NCI-H187 (cell line): ENCODE measurements around the gene MOB3A.
A peak's percentile ranks its signal among the peaks of the same experiment; 100 is the strongest.

ENCODE experiments used
- DNase-seq, 2 experiments: peaks; one replicate each; lab custom pipeline; 2025; lab: John Stamatoyannopoulos, UW

Gene MOB3A

DNA sequence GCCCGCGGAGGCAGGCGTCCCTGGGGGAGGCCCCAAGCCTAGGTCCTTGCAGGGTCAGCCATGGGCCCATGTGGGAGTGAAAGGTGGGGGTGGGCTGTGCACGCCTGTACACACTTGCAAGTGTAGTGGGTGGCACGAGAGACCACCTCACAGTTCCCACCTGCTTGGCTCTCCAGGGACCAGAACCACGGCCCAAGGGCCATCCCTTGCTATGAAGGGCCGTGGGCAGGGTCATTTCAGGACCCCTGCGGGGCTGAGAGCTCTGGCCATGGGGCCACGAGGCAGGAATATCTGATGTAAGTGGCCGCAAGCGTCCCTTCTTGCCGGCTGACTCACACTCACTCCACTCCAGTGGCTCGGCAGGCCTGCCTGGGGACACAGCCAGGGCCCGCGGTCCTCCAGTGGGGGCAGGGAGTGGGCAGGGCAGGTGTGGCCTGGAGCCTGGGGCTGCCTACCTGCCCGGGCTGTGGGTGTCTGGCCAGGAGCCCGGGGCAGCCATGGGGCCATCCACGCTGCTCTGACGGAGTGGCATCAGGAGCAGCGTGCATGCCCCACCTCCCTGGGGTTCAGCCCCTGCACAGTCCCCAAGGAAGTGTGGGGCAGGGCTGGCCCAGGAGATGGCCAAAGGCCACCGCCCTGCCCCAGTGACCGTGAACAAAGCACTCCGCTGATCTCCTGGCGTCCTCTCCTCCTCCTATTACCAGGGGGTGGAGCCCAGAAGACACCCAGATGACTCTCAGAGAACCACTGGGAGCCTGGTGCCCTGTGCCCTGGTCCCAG lies 36.5 kb downstream of the MOB3A start:
- no peak for DNase-seq

DNA sequence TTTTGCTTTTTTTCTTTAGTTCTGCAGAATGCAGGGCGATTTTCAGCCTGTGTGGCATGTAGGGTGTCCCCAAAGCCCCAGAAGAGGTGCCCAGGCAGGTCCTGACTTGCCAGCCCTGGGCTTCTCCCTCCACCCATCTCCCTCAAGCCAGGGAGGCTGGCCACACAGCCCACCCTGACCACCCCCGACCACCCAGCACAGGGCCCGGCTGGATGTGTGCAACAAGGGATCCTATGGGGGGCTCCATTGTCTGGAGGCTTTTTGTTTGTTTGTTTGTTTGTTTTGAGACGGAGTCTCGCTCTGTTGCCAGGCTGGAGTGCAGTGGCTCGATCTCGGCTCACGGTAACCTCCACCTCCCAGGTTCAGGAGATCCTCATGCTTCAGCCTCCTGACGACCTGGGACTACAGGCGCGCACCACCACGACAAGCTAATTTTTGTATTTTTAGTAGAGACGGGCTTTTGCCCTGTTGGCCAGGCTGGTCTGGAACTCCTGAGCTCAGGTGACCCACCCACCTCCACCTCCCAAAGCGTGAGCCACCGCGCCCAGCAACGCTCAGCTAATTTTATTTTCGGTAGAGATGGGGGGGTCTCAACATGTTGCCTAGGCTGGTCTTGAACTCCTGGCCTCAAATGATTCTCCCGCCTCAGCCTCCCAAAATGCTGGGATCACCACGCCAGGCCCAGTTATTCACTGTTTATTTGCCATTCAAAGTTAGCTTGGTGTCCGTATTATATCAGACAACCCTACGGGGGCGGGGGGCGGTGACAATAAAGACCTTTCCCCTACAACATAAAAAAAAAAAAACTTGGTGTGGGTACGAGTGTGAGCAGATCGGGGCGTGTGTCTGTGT lies 37.3 kb downstream of the MOB3A start:
- no peak for DNase-seq

DNA sequence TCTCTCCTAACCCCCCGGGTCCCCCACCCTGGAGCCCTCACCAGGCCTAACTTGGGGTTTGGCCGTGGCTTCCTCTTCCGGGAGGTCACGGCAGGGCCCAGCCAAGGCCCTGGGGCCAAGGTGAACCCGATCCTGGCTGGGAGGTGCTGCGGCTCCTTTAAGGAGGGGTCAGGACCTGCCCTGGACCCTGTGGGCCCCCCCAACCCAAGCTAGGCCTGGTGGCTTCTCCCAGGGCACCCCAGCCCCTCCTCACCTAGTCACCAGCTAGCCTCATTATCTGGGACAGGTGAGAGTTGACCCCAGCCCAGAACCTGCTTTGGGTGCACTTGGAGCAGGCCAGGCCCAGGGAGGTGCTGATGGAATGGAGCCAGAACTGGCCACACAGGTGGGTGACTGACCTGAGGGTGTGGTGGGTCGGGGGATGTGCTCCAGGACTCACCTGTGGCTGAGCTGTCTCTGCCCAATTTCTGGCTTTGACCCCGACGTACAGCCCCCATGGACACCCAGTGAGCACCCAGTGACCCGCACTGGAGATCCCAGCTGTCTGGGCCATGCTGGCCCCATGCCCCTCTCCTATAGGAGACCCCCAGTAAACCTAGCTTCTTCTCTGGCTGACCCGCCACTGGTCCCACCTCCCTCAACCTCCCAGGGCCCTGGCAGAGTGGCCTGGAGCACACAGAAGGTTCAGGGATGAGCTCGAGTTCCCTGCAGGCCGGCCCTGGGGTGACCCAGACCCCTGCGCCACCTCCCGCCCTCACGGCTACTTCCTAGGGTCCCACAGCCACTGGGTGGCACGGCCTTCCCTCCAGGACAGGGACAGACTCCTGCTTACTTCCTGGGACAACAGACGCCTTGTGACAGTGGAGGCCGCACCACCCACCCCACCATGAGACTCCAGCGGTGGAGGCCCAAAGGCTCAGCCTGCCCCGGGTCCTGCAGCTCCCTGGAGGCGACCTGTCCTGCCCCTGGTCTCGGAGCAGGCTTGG lies 38.3 kb downstream of the MOB3A start:
- no peak for DNase-seq

DNA sequence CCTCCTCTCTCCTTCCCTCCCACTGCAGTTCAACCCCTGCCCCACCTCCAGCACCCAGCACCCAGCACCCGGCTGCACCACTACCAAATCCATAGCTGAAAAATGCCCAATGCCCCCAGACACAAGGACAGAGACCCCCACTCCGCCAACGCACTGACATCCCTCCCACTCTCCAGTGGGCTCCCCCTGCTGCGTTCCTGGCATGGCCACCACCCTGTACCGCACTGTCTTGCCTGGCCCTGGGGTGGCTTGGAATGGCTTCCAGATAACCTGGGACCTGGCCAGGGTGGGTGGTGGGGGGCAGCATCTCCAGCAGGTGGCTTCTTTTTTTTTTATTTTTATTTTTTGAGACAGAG lies 39.3 kb downstream of the MOB3A start:
- no peak for DNase-seq

DNA sequence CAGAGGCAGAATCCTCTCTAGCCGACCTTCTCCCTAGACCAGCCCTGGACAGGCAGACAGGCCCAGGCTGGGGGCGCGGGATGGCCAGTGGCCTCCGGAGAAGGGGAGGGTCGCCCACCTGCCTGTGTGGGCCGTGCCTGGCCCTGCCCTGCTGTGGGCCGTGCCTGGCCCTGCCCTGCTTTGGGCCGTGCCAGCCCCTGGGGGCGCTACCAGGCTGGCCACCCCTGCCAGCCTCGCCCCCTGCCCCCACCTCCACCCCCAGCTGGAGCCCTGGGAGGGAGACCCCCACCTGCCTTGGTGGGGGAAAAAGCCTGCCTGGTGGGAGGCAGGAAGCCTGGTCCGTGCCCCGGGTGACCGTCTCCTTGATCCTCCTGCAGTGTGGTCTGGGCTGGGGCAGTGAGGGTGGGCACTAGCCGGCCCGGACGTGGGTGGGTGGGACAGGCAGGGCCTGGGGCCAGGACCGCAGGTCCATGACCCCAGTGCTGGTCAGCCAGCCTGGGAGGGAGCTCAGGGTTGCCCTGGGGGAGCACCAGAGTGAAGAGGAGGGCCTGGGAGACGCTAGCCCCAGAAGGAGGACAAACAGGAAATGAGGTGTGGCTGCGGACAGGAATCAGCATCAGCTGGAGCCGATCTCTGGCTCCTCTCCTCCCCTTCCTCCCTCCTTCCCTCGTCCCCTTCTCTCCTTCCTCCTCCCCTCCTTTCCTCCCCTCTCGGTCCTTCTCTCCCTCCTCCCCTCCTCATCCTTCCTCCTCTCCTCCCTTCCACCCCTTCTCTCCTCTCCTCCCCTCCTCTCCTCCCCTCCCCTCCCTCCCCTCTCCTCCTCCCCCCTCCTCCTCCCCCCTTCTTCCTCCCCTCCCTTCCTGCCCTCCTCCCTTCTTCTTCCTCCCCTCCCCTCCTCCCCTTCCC lies 39.9 kb downstream of the MOB3A start:
- no peak for DNase-seq

DNA sequence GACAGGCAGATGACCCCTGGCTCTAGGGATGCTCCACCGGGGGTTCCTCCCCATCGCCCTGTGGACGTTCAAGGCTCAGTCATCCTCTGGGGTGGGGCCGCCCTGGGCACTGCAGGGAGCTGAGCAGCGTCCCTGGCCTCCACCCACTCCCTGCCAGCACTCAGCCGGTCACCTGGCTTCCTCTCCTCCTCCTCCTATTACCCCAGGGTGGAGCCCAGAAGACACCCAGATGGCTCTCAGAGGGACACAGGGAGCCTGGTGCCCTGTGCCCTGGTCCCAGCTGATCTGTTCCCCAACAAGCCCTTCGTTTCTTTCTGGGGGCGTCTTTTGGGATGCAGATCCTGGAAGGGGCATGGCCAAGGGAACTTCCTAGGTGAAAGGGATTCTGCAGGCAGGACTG lies 41.4 kb downstream of the MOB3A start:
- DNase-seq, result no peak

DNA sequence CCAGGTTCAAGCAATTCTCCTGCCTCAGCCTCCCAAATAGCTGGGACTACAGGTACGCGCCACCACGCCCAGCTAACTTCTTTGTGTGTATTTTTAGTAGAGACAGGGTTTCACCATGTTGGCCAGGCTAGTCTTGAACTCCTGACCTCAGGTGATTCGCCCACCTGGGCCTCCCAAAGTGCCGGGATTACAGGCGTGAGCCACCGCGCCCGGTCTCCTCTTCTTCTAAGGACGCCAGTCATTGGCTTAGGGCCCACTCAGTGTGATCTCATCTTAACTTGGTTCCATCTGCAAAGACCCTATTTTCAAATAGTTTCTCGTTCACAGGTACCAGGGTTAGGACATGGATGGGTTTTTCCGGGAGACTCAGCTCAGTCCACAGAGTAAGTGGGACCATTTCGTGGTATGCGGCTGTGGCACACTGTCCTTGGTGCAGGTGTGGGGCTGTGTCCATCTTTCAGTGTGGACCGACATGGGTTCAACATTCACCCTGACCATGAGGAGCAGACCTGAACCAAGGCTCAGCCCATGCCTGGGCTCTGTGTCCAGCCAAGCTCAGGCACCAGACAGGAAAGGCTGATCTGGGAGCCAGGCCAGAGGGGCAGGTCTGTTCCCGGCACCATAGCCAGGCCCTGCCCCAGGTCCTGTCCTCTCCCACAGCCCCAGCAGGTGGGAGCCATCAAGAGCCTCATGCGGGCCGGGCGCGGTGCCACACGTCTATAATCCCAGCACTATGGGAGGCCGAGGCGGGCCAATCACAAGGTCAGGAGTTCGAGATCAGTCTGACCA lies 42.3 kb downstream of the MOB3A start:
- no peak for DNase-seq

DNA sequence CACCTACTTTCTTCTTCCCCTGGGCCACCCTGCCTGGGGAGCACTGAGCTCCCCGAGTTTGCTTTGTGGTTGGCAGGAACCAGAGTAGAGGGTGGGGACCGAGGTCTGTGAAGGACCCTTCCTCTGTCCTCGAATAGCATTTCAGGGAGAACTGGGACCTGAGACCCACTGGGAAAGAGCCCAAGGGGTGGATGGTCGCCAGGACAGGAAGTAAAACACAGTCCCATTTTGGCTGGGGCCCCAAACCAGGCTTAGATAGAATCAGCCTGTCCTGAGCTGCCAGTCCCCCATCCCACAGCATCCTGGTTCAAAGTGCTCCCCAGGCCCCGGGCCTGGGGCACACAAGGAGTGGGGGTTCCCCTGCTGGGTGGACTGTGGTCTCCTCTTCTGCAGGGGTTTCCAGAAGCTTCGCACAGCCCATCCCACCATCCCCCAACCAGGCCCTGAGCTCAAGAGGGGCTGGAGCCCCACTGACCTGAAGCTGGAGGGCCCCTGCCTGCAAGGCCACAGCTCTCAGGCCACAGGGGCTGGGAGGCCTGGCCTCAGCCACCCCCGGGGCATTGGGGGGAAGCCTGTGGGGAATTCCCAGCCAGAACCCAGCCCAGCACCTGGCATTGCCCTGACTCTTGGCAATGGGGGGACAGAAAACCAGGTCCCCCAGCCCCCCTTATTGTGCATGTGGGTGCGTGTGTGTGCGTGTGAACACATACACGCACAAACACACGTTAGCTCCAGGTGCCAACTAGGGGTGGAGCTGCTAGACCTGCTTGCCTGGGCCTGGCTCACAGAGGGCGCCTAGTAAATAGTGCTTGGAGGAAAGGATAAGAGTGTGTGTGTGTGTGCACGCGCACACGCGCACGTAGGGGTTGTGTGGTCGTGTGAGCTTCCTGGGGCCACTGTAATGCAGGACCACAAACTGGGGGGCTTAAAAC lies 44.1 kb downstream of the MOB3A start:
- no peak for DNase-seq

DNA sequence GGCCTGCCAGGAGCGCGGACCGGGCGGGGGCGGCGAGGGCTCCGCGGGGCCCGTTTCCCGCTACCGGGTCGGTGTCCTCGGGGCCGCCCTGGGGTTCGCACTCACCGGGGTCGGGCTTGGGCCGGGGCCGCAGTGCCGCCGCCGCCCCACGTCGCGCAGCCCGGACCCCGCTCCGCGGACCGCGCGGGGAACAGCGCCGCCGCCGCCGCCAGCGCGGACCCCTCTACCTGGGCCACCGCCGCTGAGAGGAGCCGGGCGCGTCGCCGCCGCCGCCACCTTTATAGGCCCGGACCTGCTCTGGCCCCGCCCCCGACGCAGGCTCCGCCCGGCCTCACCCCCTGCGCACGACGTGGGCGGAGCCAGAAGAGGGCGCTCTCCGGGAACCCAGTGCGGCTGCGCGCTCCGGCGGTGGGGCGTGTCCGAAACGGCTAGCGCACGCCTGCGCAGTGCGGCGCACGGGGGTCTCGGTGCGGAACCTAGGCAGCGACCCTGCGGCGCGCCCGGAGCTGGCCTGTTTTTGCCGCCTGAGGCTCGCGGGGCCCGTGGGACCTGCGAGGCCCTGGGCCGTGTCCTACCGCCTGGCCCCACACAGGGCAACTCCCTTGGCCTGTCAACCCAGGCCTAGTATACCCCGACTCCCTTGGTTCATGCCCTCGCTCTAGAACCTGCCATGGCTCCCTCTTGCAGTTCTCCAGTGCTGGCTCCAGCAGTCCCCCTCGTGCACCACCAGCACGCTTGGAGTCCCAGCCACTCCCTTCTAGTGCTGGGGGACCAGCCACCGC lies 44.9 kb downstream of the MOB3A start, which contains the start of gene MKNK2:
Gene MKNK2, minus strand, starts transcription at position 254 of the 782 bp plus-strand sequence. CDS start 393 bp downstream, outside the sequence.
- DNase-seq, result peak; percentile 82 to 87

DNA sequence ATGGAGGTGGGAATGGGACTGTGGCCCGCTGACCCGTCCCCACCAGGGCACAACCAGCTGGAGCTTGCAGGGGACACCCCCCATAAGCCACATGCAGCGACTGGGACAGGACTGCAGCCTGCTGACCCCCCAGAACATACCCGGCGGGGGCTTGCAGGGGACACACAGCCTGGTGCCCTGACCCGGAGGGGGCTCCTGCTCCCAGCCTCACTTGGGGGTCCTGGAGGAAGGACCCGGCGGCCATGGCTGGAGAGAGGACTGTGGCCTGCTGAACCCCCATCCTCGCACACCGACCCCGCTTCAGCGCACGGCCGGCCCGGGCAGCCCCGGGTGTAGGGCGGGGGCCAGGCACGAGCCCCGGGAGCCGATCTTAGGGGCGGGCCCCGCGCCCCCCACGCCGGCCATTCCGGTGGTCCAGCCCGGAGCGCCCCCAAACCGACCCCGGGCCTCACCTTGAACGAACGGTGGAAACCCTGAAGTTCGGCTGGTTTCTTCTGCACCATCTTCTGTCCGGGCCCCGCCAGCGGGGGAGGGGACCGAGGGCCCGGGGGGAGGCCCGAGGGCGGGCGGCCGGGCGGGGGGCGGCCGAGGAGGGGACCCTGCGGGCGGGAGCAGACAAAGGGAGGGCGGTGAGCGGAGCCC lies 45.7 kb downstream of the MOB3A start:
- DNase-seq, result no peak

DNA sequence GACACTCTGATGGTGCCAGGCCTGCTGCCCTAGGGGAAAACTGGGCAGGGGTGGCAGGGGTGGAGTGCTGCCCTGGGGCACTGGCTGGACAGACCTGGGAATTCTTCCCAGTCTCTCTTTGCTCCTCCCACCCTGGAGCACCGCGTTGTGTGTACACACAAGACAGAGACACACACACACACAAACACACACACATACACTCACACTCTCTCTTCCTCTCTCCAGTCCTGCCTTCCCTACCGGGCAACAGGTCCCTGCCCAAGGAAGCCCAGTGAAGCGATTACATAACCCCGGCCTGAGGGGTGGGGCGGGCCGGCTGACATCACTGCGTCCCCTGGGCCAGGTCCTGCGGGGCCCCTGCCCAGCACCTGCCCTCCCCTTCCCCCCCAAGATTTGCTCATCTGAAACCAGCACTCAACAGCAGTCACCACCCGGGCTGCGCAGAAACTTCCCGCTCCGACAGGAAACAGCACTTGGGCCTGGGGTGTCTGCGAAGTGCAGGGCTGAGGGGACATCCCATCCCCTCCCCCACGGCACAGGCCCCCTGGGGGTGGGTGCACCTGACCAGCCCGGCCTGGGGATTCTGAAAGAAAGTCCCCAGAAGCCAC lies 46.3 kb downstream of the MOB3A start:
- DNase-seq, result no peak

DNA sequence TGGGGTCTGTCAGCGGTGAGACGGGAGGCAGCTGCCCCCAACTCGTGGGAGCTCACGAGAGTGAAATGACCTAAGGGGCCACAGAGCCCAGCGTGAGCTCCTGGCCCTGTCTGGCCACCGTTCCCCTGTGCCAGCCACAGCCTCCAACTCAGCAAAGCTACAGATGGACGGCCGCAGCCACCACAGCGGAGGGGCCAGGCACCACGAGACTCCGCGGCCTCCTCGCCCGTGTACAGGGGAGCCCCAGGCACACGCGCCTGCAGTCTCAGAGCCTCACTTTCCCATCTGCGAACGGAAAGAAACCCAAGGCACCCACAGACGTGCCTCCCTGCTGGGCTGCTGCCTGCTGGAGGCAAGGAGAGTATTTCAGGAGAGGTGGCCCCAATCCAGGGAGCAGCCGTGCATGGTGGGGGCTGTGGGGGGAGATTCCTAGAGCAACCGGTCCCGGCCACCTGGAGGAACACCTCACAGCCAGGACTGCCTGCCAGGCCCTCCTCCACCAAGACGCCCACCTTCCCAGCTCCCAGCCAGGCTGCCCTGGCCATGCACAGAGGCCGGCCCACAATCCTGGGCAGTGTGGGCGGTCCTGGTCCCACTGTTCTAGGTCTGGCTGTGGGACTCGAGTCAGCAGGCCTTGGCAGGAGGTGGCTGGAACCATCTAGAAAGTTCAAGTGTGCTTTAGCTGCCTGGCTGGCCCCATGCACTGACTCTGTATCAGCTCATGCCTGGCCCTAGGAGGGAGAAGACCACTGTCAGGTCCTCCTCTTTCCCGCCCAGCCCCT lies 47.0 kb downstream of the MOB3A start:
- no peak for DNase-seq

DNA sequence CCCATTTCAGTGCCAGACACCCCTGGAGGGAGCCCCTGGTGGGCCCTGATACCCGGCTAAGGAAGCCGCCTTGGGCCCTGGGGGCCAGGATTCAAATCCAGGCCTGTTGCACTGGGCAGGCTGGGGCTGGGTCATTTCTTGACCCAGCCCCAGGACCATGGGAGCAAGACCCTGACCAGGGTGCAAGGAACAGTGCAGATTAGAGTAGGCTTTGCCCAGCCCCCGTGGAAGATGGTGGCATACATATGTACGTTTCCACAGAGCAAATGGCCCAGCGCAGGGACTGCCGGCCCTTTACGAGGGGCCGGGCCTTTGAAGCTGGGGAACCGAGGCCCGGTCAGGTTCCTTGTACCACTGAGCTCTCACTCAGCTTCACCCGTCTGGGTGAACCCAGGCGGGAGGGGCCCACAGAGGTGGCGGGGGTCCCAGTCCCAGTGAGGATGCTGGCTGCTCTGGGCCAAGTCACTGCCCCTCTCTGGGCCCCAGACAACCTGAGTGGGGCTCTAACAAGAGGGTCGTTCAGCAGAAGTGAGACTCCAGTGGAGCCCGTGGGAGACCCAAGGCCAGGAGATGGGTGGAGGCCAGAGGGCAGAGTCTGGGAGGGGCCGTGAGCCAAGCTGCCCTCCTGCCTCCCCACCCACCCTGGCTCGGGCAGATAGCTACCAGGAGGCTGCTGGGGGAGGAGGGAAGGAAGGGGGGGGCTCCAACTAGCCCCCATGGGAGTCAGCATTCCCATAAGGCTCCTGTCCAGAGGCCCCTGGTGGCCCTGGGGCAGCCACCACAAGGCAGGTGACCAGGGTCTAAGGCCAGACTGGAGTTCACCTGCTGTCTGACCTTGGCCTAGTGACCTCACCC lies 47.8 kb downstream of the MOB3A start:
- DNase-seq, result no peak

DNA sequence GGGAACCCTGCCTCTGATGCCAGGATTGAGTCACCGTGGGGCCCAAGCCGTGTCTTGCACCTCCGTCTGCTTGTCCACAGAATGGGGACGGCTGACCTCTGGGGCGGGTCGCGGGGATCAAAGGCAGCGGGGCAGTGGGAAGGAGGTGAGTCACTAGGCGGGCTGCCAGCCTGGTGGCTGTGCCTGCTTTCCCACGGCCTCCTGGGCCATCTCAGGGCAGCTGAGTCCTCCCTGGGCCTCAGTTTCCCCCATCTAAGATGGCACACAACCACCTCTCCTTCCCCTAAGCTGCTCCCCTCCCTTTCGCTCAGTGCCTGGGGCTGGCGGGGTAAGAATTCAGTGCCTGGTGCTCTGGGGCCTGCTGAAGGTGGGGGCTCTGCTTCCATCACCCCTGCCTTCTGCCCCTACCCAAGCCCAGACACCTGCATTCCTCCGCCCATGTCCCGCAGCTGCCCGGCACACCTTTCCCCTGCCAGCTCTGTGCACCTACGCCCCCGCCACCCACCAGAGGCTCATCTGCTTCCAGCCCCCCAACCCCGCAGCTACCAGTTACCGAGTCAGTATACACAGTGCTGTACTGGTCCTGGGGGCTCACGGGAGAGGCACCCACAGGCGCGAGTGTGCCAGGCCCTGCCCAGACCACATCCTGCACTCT lies 48.5 kb downstream of the MOB3A start:
- DNase-seq, result no peak

DNA sequence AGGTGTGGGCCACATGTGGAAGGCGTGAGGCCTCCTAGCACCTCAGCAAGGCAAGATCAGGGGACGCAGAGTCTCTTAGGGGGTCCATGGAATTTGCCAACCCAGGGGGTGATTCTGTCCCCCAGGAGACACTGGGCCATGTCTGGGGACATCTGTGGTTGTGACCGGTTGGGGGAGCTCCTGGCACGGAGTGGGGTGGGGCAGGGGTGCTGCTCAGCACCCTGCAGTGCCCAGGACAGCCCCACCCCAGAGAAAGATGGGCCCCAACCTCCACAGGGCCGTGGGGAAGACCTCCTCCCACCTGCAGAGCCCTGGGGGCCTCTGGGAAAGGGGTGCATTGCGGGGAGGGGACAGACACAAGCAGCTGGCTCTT lies 49.1 kb downstream of the MOB3A start:
- DNase-seq, result no peak
